Keratinocyte (primary cell): ENCODE results near the gene SERINC5.

Experiments
- EZH2 ChIP-seq: IDR thresholded peaks from one replicate; pipeline ENCODE4 v1.6.1; 2012; ENCODE audit warnings: inconsistent platforms, mild to moderate bottlenecking, low read length, moderate library complexity
- TF ChIP-seq, protein P1 (sequence below), 3 experiments: IDR thresholded peaks in 1 of 3; conservative IDR thresholded peaks in 1 of 3; optimal IDR thresholded peaks in 1 of 3; 2 replicates in 2 of 3; 3 replicates in 1 of 3; pipeline versions ENCODE3 to v1.5.1; 2011; ENCODE audit warnings: low read length in 3 of 3, mild to moderate bottlenecking in 3 of 3, moderate library complexity in 2 of 3, control low read depth in 1 of 3, inconsistent platforms in 1 of 3; ENCODE audit not compliant: insufficient read depth in 2 of 3; ENCODE audit errors: extremely low read depth in 1 of 3

DNA sequence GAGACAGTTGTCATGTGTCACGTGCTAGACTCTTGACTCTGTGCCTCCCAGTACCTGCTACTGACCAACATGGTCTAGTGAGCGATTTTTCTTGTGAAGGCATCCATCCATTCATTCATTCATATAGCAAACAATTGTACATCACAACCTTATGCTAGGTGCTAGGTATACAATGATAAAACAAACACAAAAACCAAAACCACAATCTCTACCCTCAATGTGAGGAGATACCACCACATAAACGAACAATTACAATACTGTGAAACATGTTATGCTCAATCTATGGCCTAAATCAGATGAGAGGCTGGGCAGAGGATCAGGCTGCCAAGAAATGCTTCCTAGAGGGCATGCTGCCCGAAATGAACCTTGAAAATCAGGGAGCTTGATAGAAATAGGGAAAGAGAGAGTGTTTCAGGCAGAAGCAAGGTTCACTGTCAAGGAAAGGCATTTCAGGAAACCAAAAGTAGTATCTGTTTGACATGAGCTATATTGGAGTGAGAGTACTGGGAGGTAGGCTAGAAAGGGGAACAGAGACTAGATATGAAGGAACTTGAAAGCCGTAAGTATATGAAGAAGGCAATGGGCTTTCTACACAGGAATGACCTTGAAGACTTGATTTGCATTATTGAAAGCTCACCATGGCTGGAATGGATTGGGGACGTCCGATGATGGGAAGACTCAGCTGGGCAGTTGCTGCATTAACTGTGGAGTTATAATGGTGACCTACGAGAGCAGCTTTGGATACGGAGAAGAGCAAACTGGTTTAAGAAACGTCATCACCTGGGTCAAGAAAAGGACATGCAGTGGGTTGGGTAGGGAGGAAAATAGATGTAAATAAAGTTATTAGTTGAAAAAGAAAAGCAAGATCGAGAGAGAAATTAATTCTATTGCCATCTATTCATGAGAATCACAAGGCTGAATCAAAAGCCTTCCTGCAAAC is 130.6 kb downstream of the SERINC5 start:
- TF ChIP-seq, protein P1, sequence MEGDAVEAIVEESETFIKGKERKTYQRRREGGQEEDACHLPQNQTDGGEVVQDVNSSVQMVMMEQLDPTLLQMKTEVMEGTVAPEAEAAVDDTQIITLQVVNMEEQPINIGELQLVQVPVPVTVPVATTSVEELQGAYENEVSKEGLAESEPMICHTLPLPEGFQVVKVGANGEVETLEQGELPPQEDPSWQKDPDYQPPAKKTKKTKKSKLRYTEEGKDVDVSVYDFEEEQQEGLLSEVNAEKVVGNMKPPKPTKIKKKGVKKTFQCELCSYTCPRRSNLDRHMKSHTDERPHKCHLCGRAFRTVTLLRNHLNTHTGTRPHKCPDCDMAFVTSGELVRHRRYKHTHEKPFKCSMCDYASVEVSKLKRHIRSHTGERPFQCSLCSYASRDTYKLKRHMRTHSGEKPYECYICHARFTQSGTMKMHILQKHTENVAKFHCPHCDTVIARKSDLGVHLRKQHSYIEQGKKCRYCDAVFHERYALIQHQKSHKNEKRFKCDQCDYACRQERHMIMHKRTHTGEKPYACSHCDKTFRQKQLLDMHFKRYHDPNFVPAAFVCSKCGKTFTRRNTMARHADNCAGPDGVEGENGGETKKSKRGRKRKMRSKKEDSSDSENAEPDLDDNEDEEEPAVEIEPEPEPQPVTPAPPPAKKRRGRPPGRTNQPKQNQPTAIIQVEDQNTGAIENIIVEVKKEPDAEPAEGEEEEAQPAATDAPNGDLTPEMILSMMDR (optimal IDR thresholded peaks at IDR 0.05 in 1 of 3, IDR thresholded peaks at IDR 0.05 in 1 of 3, conservative IDR thresholded peaks at IDR 0.05 in 1 of 3; ENCODE audit: extremely low read depth in 1 of 3, insufficient read depth in 2 of 3, low read length in 3 of 3): no peak
- no peak for TF ChIP-seq EZH2
